GM18526 (cell line): ENCODE measurements around the gene SGIP1.

Source experiments
- POLR2A ChIP-seq: IDR thresholded peaks from 3 replicates; pipeline ENCODE4 v1.6.1; 2011; ENCODE audit not compliant: insufficient read length; ENCODE audit errors: extremely low read depth

The SGIP1 gene

DNA sequence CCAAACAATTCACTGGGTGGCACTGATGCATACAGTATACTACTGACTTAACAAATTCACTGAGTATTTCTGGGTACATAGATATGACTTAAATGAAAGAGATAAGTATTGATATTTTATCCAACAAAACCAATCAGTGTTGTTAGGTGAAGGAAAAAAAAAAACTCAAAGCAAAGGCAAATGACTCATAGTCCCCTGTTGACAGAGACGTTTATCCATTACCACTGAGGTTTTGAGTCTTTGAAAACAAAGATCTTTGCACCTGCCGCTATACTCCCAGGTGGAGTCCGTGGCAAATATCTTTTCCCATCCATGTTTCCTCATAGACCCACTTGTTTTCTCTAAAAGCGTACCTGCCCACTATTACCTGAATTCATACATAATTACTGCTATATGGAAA is 236.7 kb downstream of the SGIP1 start:
- TF ChIP-seq POLR2A: no peak

DNA sequence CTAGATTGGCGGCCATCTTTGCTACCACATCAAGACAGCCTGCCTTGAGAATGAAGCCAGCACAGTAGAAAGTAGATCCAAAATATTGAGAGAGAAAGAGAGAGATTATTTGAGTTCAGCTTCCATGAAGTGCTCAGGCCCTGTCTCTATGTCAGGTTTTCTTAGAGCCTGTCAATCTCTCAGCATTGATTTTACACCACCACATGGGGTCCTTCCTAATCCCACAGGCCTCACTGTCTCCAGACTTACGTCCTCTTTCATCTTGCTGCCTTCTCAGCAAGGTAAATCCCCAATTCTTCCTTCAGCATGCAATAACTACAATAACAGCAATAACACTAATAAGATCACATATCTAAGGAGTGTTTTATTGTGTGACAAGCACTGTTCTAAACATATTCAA is 239.3 kb downstream of the SGIP1 start:
- TF ChIP-seq POLR2A: no peak

DNA sequence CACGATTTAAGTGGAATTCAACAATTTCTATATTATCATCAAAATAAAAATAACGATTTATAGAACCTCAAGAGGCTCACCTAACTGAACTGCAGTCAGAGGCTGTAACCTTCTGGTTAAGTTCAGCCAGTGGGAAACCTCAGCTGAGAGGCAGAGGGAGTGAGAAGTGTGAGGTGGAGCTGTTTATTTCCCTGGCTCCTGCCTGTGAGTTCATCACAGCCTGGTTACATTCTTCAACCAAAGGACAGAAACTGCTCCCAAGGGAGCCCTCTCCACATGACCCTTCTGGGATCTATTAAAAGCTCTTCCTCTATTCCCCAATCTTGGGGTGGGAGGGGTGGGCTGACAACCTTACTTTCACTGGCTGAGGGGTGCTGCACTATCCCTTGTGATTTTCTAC is 240.5 kb downstream of the SGIP1 start:
- TF ChIP-seq POLR2A: no peak

DNA sequence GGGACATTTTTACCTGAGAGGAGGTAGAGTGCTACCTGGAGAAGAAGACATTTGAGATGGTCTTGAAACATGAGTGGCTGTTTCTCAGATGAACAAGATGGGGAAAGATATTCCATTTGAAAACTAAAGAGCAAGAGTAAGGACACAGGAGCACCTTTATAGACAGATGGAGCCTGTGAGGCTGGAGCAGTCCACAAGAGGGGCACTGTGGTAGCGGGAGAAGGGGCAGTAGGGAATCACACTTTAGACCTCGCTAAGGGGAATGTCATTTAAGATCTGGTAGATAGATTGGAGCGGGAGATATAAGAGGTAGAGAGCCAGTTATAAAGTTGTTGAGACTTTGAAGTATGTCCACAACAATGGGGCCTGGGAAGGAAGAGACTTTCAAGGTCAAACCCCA is 241.7 kb downstream of the SGIP1 start:
- TF ChIP-seq POLR2A: no peak

DNA sequence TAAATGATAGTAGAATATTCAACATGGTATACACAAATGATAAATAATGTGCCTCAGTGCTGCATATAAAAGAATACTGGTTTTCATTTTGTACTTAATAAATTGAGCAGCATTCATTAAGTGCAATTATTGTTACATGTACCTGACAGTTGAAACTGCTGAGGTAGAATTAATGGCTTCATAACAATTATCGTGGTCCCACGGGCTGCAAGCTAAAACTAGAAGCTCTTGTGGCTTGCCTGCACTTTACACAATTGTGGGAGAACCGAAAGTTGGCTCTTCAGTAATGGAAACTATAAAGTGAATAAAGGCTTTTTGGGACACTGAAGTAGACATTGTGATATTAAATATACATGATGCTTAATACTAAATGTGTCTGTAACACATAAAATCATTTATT is 243.9 kb downstream of the SGIP1 start:
- TF ChIP-seq POLR2A: no peak

DNA sequence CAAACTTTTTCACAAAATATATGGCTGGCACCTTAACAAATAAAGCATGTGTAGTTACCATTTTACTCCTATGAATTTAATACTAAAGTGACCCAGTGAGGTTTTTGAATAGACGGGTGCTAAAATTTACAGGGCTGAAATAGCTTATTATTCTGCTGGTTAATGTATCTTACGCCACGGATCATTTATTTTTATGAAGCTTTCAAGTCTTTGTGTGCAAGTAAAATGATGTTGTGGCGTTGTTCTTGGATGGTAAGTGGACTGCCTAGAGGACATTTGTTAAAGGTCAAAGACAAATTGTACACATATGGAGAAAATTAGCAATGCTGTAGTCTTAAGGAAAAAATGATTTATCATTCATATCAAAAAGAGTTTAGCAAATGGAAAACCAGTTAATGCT is 244.3 kb downstream of the SGIP1 start:
- no peak for TF ChIP-seq POLR2A

DNA sequence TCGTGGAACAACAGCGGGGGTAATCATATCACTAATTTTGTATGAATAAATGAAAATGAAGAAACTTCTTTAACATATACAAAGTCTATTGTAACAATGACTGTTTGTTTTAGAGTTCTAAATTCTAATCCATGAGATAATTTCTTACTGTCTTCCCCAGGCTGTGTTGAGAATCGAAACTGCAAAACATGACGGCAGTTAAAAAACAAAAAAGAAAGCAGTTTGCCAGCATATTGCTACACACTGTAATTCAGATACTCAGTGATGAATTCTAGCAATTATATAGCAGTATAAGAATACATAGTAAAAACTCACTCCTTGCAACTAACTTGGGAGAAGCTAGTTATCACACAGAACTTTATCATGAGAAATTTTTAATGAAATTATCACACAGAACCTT is 245.0 kb downstream of the SGIP1 start:
- no peak for TF ChIP-seq POLR2A

DNA sequence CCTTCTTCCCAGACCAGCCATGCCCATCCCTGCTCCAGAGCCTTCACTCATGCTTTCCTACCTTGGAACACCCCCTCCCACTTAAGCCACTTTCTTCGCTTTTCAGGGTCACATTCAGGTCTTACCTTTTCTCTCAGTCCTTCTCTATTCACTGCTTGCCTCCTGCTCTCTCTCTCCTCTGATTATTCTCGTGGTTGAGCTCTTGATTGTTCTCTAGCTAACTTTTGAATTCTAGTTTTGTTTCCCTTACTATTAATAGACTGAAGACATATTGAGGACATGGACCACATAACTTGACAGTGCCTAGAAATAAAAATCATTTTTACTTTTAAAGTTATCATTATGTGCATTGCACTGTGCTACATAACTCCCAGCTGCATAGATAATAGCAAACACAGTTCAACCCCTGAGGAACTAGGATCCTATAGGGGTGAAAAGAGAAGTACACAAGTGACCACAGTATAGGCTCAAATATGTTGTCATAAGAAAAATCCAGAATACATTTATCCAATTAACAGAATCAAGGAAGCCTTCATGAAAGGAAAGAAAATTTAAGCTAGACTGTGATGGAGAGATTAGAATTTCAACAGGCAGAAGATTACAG is 245.6 kb downstream of the SGIP1 start:
- no peak for TF ChIP-seq POLR2A

DNA sequence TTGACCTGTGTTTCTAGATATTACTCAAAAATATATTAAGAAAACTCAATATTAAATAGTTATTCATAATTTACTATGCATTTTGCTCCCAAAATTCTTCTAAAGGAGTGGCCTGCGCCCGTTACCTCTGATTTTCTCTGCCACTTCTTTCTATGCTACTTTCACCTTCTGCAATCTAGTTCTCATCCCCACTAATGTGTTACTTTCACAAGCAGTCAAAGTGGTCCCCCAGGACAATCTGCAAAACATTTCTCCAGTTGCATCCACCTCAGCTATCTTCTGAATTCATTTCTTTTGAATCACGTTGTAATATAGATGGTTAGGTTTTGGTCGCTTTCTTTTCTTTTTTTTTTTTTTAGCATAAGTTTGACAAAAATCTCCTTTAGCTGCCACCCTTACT is 253.7 kb downstream of the SGIP1 start:
- no peak for TF ChIP-seq POLR2A

DNA sequence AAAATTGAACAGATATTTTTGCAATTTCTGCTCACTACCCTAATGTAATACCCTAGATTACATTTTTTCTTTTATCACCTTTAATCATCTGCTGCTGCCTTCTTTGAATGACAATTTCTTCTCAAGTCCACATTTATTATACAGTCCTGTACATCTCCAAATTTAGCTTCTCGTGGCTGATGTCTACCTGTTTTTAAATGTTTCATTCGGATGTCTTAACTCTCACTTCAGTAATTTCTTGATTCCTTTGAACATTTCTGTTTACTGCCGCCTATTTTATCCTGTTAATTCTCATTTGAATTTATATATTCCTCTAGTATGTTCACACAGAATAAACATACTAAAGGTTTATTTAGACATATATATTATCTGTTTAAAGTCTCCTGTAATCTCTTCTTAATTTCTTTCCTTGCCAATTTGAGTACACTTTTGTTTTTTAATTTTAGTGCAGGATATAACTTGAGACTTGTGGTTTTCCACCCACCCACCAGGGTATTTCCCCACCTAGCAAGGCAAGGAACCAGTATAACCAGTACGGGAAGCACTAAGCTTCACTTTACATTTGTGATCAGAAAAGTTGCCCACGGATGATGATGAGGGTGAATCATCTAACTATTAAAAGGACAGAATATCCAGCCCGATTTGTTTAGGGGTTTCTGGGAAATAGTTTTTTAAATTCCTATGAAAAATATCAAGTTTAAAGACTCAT is 254.4 kb downstream of the SGIP1 start:
- no peak for TF ChIP-seq POLR2A

DNA sequence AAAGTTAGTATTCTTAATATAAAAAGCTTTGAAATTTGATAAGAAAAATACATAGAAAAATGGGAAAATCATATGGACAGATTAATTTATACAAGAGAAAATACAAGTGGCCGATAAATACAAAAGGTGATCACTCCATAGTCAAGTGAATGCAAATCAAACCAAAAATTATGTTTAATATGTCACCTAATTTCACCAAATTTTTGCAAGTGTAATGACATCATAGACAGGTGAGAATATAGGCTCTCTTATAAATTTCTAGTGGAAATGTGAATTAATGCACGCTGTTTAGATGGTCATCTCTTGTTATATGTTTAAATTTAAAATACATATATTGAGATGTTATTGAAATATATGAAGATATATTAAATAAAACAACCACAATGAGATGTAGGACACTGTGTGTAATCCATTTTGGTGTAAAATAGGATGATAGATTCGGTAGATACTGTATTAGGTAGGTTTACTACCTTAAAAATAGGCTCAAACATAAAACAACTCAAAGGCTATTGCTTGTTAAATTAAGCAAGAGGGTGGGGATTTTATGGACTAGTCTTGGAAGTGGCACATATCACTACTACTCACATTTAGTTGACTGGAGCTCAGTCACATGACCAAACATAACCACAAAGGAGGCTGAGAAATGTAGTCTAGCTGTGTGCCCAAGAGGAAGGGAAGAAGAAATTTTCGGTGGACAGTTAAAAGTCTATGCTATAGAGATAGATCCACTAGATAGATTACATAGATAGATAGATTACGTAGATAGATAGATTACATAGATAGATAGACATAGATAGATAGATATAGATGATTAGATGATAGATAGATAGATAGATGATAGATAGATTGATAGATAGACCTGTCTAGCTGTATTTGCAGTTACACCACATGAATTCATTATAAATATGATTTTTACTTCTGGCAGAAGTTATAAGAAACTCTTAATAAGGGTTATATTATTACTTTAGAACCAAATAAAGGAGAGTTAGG is 258.0 kb downstream of the SGIP1 start:
- no peak for TF ChIP-seq POLR2A
